ENCODE results near the gene SPHK2. TPM values are rescaled to one million over a fixed set of nuclear protein-coding genes. Genes with fewer than 3 reads are reported as not detected.
A peak's percentile ranks its signal among the peaks of the same experiment; 100 is the strongest.

SPHK2 gene
- total RNA-seq, 2 experiments from 2014 or later: 14.1 to 15.3 TPM

DNA sequence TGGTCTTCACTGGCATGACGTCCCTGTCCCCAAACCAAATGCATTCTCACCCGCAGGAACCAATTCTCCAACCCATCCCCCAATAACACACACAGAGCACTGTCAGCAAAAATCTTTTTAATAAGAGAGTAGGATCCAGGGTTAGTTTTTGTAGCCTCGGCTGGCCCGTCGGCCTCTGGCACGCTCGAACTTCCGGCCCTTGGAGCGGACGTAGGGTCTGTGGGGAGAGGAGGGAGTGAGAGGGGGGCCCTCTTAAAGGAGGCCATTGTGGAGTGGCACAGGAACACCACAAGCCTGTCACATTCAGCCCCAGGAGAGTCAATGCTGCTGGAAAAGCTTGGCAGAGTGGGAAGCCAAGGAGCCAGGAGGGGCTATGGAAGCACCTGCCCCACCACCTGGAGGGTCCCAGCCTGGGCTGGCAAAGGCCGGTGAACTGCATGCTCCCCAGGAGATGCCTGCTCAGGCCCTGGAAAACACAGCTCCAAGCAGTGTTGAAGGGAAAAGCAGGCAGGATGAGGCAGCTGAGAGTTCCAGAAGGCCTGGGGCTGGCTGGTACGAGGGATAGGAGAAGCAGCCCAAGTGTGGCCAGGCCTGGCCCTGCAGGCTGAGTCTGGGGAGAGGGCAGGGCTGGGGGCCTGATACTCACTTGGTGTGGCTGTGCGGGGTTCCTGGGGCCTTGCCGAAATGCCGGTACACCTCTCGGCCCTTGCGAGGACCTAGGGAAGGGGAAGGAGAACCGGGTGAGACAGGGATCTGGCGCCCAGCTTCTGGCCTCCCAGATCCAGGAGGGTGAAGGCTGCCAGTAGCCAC lies 3.9 kb upstream of the SPHK2 start:
- peak overlapping the region; percentile 98 for H3K4me3 Mint-ChIP-seq
- H3K27ac Mint-ChIP-seq: no peak overlapping the region
- intact Hi-C loops (cut with DNase I, micrococcal nuclease): loop anchor here in 1 of 2 experiments (5.0 kb wide), 1 partner anchor 283 kb away; no protein-coding TSS in a partner anchor

DNA sequence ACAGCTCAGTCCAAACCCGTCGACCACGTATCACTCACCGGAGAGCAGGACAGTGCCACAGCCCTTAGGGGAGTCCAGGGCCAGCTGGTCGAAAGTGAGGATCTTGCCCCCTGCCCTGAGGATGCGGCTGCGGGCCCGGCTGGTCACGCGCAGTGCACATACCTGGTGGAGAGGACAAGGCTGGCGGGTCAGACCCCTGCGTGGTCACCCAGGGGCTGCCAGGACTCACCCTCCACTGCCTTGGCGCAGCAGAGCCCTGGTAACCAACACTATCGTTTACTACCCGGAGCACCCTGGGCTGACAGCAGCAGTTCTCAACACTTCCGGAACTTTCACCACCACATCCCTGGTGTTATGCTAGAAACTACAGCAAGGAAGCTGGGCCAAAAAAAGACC lies 3.3 kb upstream of the SPHK2 start:
- no peaks in the 10 kb centered on the region for H3K9me3 Mint-ChIP-seq
- ATAC-seq (ENCODE audit: poor library complexity) (no peak), DNase-seq (peak in 2 of 14 experiments; percentile 45 to 52)
- Histone ChIP-seq H3K4me3 (ENCODE audit: low read length) (no peak overlapping the region), H3K27me3 (ENCODE audit: control insufficient read depth in 1 of 2, insufficient read depth in 2 of 2, low read length in 2 of 2) (no peaks in the 10 kb centered on the region), H3K9me3 (ENCODE audit: control insufficient read depth in 1 of 2, insufficient read depth in 1 of 2, low read length in 2 of 2) (no peaks in the 10 kb centered on the region), H3K4me1 (ENCODE audit: insufficient read depth, low read length) (peaks cover 46% of the 10 kb centered on the region), H3K27ac (ENCODE audit: low read depth in 1 of 2, low read length in 2 of 2) (no peak overlapping the region), H3K36me3 (ENCODE audit: insufficient read depth, low read length) (peaks cover 34% of the 10 kb centered on the region)
- H3K4me1 Mint-ChIP-seq (ENCODE audit: low read depth): peaks cover 43% of the 10 kb centered on the region
- intact Hi-C loops (cut with DNase I, micrococcal nuclease): loop anchor here in 1 of 2 experiments (5.0 kb wide), 1 partner anchor 284 kb away; no protein-coding TSS in a partner anchor
- no peaks in the 10 kb centered on the region for H3K27me3 Mint-ChIP-seq
- POLR2A ChIA-PET: interaction anchor here (0.7 to 3.7 kb wide), 2 partner anchors 21 to 30 kb away, joined by 3 to 39 read pairs; partner anchors contain the start of genes CA11 and DBP
- CTCF ChIA-PET: interaction anchor here (1.1 kb wide), 1 partner anchor 27 kb away, joined by 4 read pairs; no protein-coding TSS in a partner anchor
- H3K27ac Mint-ChIP-seq: peak overlapping the region; percentile 97
- TF ChIP-seq, protein P1, sequence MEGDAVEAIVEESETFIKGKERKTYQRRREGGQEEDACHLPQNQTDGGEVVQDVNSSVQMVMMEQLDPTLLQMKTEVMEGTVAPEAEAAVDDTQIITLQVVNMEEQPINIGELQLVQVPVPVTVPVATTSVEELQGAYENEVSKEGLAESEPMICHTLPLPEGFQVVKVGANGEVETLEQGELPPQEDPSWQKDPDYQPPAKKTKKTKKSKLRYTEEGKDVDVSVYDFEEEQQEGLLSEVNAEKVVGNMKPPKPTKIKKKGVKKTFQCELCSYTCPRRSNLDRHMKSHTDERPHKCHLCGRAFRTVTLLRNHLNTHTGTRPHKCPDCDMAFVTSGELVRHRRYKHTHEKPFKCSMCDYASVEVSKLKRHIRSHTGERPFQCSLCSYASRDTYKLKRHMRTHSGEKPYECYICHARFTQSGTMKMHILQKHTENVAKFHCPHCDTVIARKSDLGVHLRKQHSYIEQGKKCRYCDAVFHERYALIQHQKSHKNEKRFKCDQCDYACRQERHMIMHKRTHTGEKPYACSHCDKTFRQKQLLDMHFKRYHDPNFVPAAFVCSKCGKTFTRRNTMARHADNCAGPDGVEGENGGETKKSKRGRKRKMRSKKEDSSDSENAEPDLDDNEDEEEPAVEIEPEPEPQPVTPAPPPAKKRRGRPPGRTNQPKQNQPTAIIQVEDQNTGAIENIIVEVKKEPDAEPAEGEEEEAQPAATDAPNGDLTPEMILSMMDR (IDR thresholded peaks at IDR 0.05): no peak
- H3K4me3 Mint-ChIP-seq: peak overlapping the region; percentile 98
- peaks cover 53% of the 10 kb centered on the region for H3K36me3 Mint-ChIP-seq (ENCODE audit: low read depth)

More for the DNA sequence above, 3.9 kb upstream of the SPHK2 start:
- Histone ChIP-seq H3K4me1 (ENCODE audit: insufficient read depth, low read length) (peaks cover 46% of the 10 kb centered on the region), H3K36me3 (ENCODE audit: insufficient read depth, low read length) (peaks cover 34% of the 10 kb centered on the region), H3K9me3 (ENCODE audit: control insufficient read depth in 1 of 2, insufficient read depth in 1 of 2, low read length in 2 of 2) (no peaks in the 10 kb centered on the region), H3K27me3 (ENCODE audit: control insufficient read depth in 1 of 2, insufficient read depth in 2 of 2, low read length in 2 of 2) (no peaks in the 10 kb centered on the region), H3K4me3 (ENCODE audit: low read length) (no peak overlapping the region), H3K27ac (ENCODE audit: low read depth in 1 of 2, low read length in 2 of 2) (no peak overlapping the region)
- H3K36me3 Mint-ChIP-seq (ENCODE audit: low read depth): peaks cover 53% of the 10 kb centered on the region
- CTCF ChIA-PET: no interaction called here
- ATAC-seq (ENCODE audit: poor library complexity) (no peak), DNase-seq (no peak)
- POLR2A ChIA-PET: no interaction called here
- peaks cover 43% of the 10 kb centered on the region for H3K4me1 Mint-ChIP-seq (ENCODE audit: low read depth)
- TF ChIP-seq, protein P1 (IDR thresholded peaks at IDR 0.05): no peak
- H3K9me3 Mint-ChIP-seq: no peaks in the 10 kb centered on the region
- no peaks in the 10 kb centered on the region for H3K27me3 Mint-ChIP-seq

DNA sequence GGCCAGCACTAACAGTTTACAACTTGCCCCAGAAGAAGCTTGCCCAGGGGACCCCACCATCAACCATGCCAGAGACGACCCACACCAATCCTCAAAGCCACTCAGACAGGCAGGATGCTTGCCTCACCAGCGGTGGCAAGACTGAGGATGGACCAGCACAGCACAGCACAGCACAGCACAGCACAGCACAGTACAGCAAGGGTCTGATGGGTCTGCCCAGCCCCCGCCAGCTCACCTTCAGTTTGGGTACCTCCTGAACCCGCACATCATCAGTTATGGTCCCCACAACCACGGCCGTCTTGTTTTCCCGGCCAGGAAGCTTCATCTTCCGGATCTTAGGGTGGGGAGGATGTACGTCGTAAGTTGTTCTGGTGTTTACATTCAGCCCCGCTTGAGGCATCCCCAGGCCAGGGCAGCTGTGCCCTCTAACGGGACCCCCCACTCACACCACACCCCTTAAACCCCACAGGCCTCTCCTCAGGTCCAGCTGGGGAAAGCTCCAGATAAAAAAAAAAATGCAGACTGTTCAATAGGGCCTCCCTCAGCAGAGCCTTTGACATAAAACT lies 2.7 kb upstream of the SPHK2 start:
- TF ChIP-seq, protein P1 (IDR thresholded peaks at IDR 0.05): no peak
- Histone ChIP-seq H3K9me3 (ENCODE audit: control insufficient read depth in 1 of 2, insufficient read depth in 1 of 2, low read length in 2 of 2) (no peaks in the 10 kb centered on the region), H3K36me3 (ENCODE audit: insufficient read depth, low read length) (peaks cover 34% of the 10 kb centered on the region), H3K27me3 (ENCODE audit: control insufficient read depth in 1 of 2, insufficient read depth in 2 of 2, low read length in 2 of 2) (no peaks in the 10 kb centered on the region), H3K4me3 (ENCODE audit: low read length) (no peak overlapping the region), H3K27ac (ENCODE audit: low read depth in 1 of 2, low read length in 2 of 2) (no peak overlapping the region), H3K4me1 (ENCODE audit: insufficient read depth, low read length) (peaks cover 50% of the 10 kb centered on the region)
- H3K27ac Mint-ChIP-seq: peak overlapping the region; percentile 97
- H3K27me3 Mint-ChIP-seq: no peaks in the 10 kb centered on the region
- peaks cover 56% of the 10 kb centered on the region for H3K36me3 Mint-ChIP-seq (ENCODE audit: low read depth)
- peak in 2 of 14 experiments; percentile 44 for DNase-seq
- peak overlapping the region; percentile 98 for H3K4me3 Mint-ChIP-seq
- CTCF ChIA-PET: interaction anchor here (1.1 kb wide), 1 partner anchor 28 kb away, joined by 4 read pairs; no protein-coding TSS in a partner anchor
- intact Hi-C loops (cut with DNase I, micrococcal nuclease): loop anchor here in 1 of 2 experiments (5.0 kb wide), 1 partner anchor 284 kb away; no protein-coding TSS in a partner anchor
- POLR2A ChIA-PET: interaction anchor here (0.7 to 3.9 kb wide), 3 partner anchors 17 to 30 kb away, joined by 3 to 45 read pairs (median 39); partner anchors contain the start of genes CA11 and DBP
- ATAC-seq (ENCODE audit: poor library complexity): no peak
- H3K9me3 Mint-ChIP-seq: no peaks in the 10 kb centered on the region
- H3K4me1 Mint-ChIP-seq (ENCODE audit: low read depth): peaks cover 43% of the 10 kb centered on the region

All from CD4-positive, alpha-beta T cell (primary cell).